AG04449 (cell line): ENCODE measurements around the gene EIF1.
"Not testable (repeated sequence)": the region's sequence is repeated elsewhere in the genome, so short reads cannot be mapped to it uniquely, and the experiment has no call there.

Experiments used
- CTCF ChIA-PET: fragments of 350-600 bp; formaldehyde crosslinking; extraction: SDS; loops from one replicate; lab custom pipeline; 2021; ENCODE audit warnings: antibody characterized with exemption; lab: Yijun Ruan, JAX
- POLR2A ChIA-PET: fragments of 400-600, 350-600 bp; formaldehyde crosslinking; extraction: SDS; loops from one replicate; lab custom pipeline; 2020; ENCODE audit warnings: antibody characterized with exemption, inconsistent platforms; lab: Yijun Ruan, JAX
- DNase-seq: peaks from one replicate; pipeline ENCODE4 v3.0.0-alpha.2; 2010; ENCODE audit warnings: low read depth, low spot score
- H3K4me3 ChIP-seq: 2 replicates; pipeline ENCODE4 v1.5.1; 2011; ENCODE audit warnings: low read depth, mild to moderate bottlenecking, control low read depth, low read length
- TF ChIP-seq, protein P1 (sequence below): IDR thresholded peaks from one replicate; pipeline ENCODE4 v1.5.1; 2011; ENCODE audit warnings: mild to moderate bottlenecking, moderate library complexity, low read length, control low read depth, inconsistent platforms; ENCODE audit not compliant: insufficient read depth; ENCODE audit errors: missing control alignments

Gene EIF1

DNA sequence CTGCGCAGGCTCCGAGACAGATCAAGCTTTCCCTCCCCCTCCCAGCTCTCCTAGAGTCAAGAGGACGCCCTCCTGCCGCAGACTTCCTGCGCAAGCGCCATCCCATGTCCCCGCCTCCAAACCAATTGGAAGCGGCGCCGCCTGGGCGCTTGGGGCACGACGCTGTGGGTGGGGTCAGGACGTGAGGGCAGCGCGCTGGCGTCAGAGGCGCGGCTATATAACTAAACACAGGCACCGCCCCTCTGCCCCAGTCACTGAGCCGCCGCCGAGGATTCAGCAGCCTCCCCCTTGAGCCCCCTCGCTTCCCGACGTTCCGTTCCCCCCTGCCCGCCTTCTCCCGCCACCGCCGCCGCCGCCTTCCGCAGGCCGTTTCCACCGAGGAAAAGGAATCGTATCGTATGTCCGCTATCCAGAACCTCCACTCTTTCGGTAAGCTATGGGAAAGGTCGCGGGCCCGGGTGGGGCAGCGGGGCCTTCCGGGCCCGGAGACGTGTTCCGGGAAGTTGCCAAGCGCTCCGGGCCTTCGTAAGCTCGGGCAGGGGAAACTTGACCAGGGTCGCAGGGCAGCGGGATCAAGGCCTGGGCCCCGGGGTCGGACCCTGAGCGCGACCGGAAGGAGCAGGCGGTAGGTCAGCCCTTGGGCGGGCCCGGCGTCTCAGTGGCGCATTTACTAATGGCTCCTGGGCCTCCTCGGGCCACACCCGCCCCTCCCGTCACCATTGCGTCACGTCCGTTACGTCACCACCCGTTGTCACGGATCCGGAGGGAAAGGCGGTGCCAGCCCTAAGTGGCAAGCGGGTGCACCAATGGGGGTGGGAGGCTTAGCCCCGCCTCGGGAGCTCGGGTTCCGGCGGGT, at the start of gene EIF1:
Gene EIF1 (plus strand): TSS at position 245 of the 856 bp plus-strand sequence. CDS start 154 bp downstream, at position 399.
- POLR2A ChIA-PET, result interaction anchor here (0.5 to 1.8 kb wide), 38 partner anchors 10 to 1632 kb away, joined by 3 to 43 read pairs (median 4); partner anchors contain the start of genes ACLY, FKBP10, JUP and NKIRAS2
- CTCF ChIA-PET, result interaction anchor here (0.6 to 2.7 kb wide), 8 partner anchors 9 to 833 kb away, joined by 3 to 13 read pairs (median 6); partner anchors contain the start of gene P3H4
- TF ChIP-seq, protein P1, sequence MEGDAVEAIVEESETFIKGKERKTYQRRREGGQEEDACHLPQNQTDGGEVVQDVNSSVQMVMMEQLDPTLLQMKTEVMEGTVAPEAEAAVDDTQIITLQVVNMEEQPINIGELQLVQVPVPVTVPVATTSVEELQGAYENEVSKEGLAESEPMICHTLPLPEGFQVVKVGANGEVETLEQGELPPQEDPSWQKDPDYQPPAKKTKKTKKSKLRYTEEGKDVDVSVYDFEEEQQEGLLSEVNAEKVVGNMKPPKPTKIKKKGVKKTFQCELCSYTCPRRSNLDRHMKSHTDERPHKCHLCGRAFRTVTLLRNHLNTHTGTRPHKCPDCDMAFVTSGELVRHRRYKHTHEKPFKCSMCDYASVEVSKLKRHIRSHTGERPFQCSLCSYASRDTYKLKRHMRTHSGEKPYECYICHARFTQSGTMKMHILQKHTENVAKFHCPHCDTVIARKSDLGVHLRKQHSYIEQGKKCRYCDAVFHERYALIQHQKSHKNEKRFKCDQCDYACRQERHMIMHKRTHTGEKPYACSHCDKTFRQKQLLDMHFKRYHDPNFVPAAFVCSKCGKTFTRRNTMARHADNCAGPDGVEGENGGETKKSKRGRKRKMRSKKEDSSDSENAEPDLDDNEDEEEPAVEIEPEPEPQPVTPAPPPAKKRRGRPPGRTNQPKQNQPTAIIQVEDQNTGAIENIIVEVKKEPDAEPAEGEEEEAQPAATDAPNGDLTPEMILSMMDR, result no peak

DNA sequence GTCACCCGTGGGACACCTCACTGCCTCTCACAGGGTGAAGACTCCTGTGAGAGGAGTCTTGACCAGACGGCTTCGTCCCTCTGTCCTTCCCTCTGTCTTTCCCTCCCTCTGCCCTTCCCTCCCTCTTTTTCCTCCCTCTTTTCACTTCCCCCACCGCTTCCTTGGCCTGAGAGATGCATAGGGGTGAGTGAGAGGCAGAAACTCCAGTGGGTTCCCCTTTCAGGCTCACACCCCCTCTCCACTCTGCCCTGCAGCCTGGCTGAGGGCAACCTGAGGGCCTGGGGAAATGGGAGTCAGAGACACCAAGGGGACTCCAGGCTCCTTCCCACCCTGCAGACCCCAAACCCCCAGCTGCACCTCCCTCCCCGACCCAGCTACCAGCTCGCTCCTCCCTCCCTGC, 49.7 kb upstream of the EIF1 start:
- CTCF ChIA-PET, result interaction anchor here (1.3 to 19.8 kb wide), 3 partner anchors 10 to 90 kb away, joined by 9 to 536 read pairs (median 27); no protein-coding TSS in a partner anchor
- H3K4me3 ChIP-seq, result no peak overlapping the region
- POLR2A ChIA-PET, result no interaction called here
- DNase-seq, result no peak
- TF ChIP-seq, protein P1, result no peak

More for the DNA sequence above, at the start of gene EIF1:
- peak; percentile 97 for DNase-seq
- peak within 1 kb of the TSS; percentile 90 for H3K4me3 ChIP-seq

DNA sequence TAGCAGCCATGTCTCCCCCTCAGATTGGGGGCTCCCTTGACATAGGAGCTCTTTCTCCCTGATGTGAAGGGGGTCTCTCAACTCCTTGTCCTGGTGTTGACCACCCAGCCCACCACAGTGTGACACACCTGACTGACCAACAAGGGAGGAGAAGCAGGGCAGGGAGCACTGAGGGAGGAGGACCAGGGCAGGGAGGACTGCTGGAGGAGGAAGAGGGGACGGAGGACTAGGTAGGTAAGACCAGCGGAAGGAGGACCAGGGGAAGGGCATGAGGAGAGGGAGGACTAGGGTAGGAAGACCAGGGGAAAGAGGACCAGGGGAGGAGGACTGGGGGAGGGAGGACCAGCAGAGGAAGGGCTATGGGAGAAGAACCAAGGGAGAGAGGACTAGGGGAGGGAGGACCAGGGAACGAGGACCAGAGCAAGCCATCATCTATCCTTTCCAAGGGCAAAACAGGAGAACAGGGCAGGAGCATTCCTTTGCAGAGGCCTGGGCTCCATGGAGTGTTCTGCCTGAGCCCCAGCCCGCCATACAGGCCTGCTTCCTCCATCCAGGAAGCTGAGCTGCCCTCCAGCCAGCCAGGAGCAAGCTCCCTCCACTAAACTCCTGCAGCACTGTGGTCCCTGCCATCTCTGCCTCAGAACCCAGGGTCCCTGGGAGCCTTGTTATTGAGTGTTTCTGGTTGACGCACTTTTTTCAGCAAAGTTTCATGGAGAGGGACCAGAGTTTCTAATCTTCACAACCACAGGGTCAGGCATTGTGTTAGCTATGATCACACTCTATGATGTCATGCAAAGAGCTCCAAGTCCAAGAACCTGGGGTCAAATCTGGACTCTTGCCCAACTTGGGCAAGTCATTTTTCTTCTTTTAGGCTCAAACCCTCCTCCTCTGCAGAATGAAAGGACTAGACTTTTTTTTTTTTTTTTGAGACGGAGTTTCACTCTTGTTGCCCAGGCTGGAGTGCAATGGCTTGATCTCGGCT, 48.9 kb upstream of the EIF1 start:
- no peak for DNase-seq
- no peak overlapping the region for H3K4me3 ChIP-seq
- ChIA-PET CTCF (interaction anchor here (1.2 to 19.8 kb wide), 5 partner anchors 9 to 91 kb away, joined by 3 to 536 read pairs (median 9); no protein-coding TSS in a partner anchor), POLR2A (no interaction called here)
- TF ChIP-seq, protein P1, result no peak

DNA sequence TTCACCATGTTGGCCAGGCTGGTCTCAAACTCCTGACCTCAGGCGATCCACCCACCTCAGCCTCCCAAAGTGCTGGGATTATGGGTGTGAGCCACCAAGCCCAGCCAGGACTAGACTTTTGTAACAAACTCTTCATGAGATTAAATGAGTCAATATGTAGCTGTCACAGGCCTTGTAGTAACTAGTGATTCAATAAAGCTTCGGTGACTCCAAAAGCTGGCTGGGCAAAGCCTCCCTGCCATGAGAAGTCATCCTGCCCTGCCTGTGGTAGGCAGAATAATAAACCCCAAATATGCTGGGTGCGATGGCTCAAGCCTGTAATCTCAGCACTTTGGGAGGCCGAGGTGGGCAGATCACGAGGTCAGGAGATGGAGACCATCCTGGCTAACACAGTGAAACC, 48.1 kb upstream of the EIF1 start:
- POLR2A ChIA-PET, H3K4me3 ChIP-seq, DNase-seq: not testable (repeated sequence)
- CTCF ChIA-PET, result interaction anchor here (1.2 to 19.8 kb wide), 4 partner anchors 8 to 91 kb away, joined by 3 to 536 read pairs (median 18); no protein-coding TSS in a partner anchor

DNA sequence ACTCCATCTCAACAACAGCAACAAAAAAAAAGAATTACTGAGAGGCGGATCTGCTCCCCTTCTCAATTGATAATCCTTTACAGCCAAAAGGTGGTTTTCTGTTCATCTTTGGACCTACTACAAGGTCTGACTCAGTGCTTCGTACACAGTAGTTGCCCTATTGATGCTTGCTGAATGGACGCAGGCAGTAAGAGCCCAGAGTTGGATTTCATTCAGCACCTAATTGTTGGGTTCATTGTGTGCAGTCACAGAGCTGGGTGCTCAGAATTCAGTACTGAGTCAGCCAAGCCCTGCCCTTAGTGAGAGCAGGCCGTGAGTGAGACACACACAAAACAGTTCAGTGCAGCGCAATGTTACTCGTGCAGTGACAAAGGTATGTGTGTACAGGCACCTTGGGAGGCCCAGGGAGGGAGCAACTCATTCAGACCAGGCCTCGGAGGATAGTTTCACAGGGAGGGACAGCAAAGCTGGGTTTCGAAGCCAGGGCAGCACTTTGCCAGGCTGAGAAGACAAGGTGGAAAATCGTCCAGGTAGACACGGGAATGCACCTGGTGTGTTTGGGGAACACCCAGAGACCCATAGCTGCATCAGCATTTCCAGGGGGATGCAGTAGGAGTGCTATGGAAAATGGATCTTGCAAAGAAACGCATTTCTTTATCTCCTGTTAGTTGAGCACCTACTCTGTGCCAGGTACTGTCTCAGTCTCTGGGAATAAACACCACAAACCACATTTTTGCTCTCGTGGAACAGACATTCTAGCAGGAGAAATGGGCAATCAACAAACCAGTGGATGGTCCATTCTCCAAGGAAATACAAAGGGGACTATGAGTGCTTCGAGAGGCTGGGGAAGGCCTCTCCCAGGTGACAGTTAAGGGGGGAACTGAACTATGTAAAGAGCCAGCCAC, 46.2 kb upstream of the EIF1 start:
- ChIA-PET CTCF (interaction anchor here (1.3 to 19.8 kb wide), 3 partner anchors 8 to 89 kb away, joined by 3 to 554 read pairs (median 536); no protein-coding TSS in a partner anchor), POLR2A (no interaction called here)
- no peak overlapping the region for H3K4me3 ChIP-seq
- TF ChIP-seq, protein P1, result no peak
- DNase-seq, result no peak
